GM23248 (cell line): ENCODE results near the gene POU2F1. TPM values are rescaled to one million over a fixed set of nuclear protein-coding genes. Genes with fewer than 3 reads are reported as not detected.

Source experiments
- DNase-seq: peaks from one replicate; pipeline ENCODE4 v3.0.0-alpha.2; 2015
- H2AFZ ChIP-seq: fragments of 200-600 bp; sonication (generic); 2 replicates; pipeline ENCODE4 v1.6.1; 2016; ENCODE audit warnings: antibody characterized with exemption
- H3F3A ChIP-seq: fragments of 200-600 bp; sonication (generic); 2 replicates; pipeline ENCODE4 v1.6.1; 2016; ENCODE audit warnings: mild to moderate bottlenecking, antibody characterized with exemption, mixed run types; ENCODE audit not compliant: insufficient read depth
- H3K27ac ChIP-seq: fragments of 200-600 bp; sonication (generic); 2 replicates; pipeline ENCODE4 v1.5.1; 2016; ENCODE audit warnings: mild to moderate bottlenecking
- H3K27me3 ChIP-seq: fragments of 200-600 bp; sonication (generic); replicated peaks from 2 replicates; pipeline ENCODE4 v1.6.1; 2016; ENCODE audit warnings: mild to moderate bottlenecking; ENCODE audit not compliant: insufficient read depth
- H3K36me3 ChIP-seq: fragments of 200-600 bp; sonication (generic); 2 replicates; pipeline ENCODE4 v1.6.1; 2016; ENCODE audit warnings: low read depth, mild to moderate bottlenecking
- H3K4me1 ChIP-seq: fragments of 200-600 bp; sonication (generic); 2 replicates; pipeline ENCODE4 v1.6.1; 2016; ENCODE audit warnings: mild to moderate bottlenecking; ENCODE audit not compliant: insufficient read depth
- H3K4me2 ChIP-seq: fragments of 200-600 bp; sonication (generic); one replicate; pipeline ENCODE4 v1.6.1; 2016; ENCODE audit warnings: mild to moderate bottlenecking; ENCODE audit not compliant: unreplicated experiment
- H3K4me3 ChIP-seq: fragments of 200-600 bp; sonication (generic); 2 replicates; pipeline ENCODE4 v1.5.1; 2016; ENCODE audit warnings: mild to moderate bottlenecking
- H3K79me2 ChIP-seq: fragments of 200-600 bp; sonication (generic); 2 replicates; pipeline ENCODE4 v1.6.1; 2016; ENCODE audit warnings: mild to moderate bottlenecking; ENCODE audit not compliant: insufficient read depth
- H3K9ac ChIP-seq: fragments of 200-600 bp; sonication (generic); 2 replicates; pipeline ENCODE4 v1.6.1; 2016; ENCODE audit warnings: mild to moderate bottlenecking
- H3K9me2 ChIP-seq: fragments of 200-600 bp; sonication (generic); 2 replicates; pipeline ENCODE4 v1.6.1; 2016; ENCODE audit warnings: mixed run types, mild to moderate bottlenecking, moderate library complexity; ENCODE audit not compliant: insufficient read depth
- H3K9me3 ChIP-seq: fragments of 200-600 bp; sonication (generic); one replicate; pipeline ENCODE4 v1.6.1; 2017; ENCODE audit warnings: low read depth
- H4K20me1 ChIP-seq: fragments of 200-600 bp; sonication (generic); 2 replicates; pipeline ENCODE4 v1.6.0; 2016; ENCODE audit not compliant: insufficient read depth
- EZH2 ChIP-seq: fragments of 200-600 bp; sonication (generic); IDR thresholded peaks from 2 replicates; pipeline ENCODE4 v1.6.1; 2018; ENCODE audit warnings: antibody characterized with exemption, mild to moderate bottlenecking; ENCODE audit not compliant: insufficient read depth, poor library complexity, severe bottlenecking
- EZH2phosphoT487 ChIP-seq: fragments of 200-600 bp; sonication (generic); IDR thresholded peaks from 2 replicates; pipeline ENCODE4 v1.6.1; 2018; ENCODE audit warnings: antibody characterized with exemption, moderate library complexity, mild to moderate bottlenecking, low read depth; ENCODE audit not compliant: insufficient read depth
- WGBS, 2 experiments: methylation state at CpG; one replicate each; pipeline ENCODE4 v1.1.6; 2015 to 2017; ENCODE audit warnings: low lambda C conversion rate in 2 of 2, low coverage in 1 of 2; ENCODE audit errors: missing lambda C conversion rate in 2 of 2; 5-methylcytosine and 5-hydroxymethylcytosine counted together
- in situ Hi-C: fragments of 300-500 bp; cut with MboI; formaldehyde crosslinking; loops from 2 replicates; pipeline ENCODE4 v1.15.0; 2020
- polyA plus RNA-seq: library from polyadenylated mRNA; unstranded; fragments of >200 nt; fragmentation: Nextera tagmentation; extraction: Ambion mirVana; gene quantifications from 2 replicates; pipeline ENCODE4 v1.2.1, GENCODE V29; 2016
- total RNA-seq: library from RNA; depleted of rRNA; stranded (reverse); fragments of >200 nt; shearing (Covaris generic); gene quantifications from 2 replicates; pipeline ENCODE4 v1.2.3, GENCODE V29; 2014

POU2F1 gene
- total and polyA plus RNA-seq, 2 experiments from 2014 or later = 3.4 to 3.7 TPM

DNA sequence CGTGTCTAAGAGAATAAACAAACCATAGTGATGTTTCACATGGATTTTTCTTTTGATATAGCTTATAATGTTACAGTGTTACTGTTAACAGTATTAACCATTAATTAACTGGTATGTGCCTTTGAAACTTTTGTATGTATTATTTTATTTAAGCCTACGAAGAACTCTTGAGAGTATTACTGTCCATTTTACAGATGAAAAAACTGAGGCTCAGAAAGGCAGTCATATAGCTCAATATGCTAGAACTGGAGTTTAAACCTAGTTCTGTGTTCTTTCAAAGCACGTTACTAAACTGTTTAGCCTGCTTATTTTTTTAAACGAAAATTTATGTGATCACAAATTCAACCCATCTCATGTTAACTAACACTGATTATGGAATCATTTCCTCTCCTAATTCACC lies 83.5 kb downstream of the POU2F1 start:
- H2AFZ ChIP-seq = no peak overlapping the region
- H3K9ac ChIP-seq = no peak overlapping the region
- H3K27ac ChIP-seq = no peak overlapping the region
- H3K9me3 ChIP-seq = no peaks in the 10 kb centered on the region
- H3K36me3 ChIP-seq = no peaks in the 10 kb centered on the region
- in situ Hi-C loops = no loop called here
- H3K4me1 ChIP-seq = no peaks in the 10 kb centered on the region
- H3K79me2 ChIP-seq = peaks cover 35% of the 10 kb centered on the region
- H3K4me2 ChIP-seq = no peak overlapping the region
- no peaks in the 10 kb centered on the region for H3F3A ChIP-seq
- no peak overlapping the region for H3K4me3 ChIP-seq
- no peaks in the 10 kb centered on the region for H3K27me3 ChIP-seq
- TF ChIP-seq EZH2phosphoT487 (no peak), EZH2 (no peak)
- WGBS, 2 experiments = 94 to 98% methylated on average over 4 of the region's 4 CpGs
- no peak for DNase-seq
- no peaks in the 10 kb centered on the region for H4K20me1 ChIP-seq
- H3K9me2 ChIP-seq = no peaks in the 10 kb centered on the region

DNA sequence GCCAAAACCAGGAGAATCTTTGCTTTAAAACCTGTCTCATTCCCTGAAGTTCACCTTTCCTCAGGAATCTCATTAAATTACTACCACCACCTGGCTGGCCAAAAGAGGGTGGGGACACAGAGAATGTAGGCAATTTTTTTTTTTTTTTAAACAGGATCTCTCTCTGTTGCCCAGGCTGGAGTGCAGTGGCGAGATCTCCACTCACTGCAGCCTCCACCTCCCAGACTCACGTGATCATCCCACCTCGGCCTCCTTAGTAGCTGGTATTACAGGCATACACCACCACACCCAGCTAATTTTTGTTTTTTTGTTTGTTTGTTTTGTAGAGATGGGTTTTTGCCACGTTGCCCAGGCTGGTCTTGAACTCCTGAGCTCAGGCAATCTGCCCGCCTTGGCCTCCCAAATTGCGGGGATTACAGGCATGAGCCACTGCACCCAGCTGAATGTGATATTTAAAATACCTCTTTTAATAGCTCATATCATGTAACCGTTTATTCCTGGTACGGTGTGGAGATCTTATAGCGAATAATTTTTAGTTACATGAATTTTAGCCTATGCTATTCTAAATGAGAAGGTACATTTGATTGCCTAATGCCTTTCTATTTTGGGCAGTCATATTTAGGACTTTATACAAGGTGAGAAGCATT lies 84.5 kb downstream of the POU2F1 start:
- no peaks in the 10 kb centered on the region for H3K27me3 ChIP-seq
- whole genome bisulfite sequencing, 2 experiments = 85 to 87% methylated on average over 9 of the region's 9 CpGs
- H3K27ac ChIP-seq = no peak overlapping the region
- H3K9me2 ChIP-seq = no peaks in the 10 kb centered on the region
- no peaks in the 10 kb centered on the region for H3F3A ChIP-seq
- no peak overlapping the region for H3K4me2 ChIP-seq
- H3K9me3 ChIP-seq = no peaks in the 10 kb centered on the region
- no peak for DNase-seq
- peaks cover 38% of the 10 kb centered on the region for H3K79me2 ChIP-seq
- no peaks in the 10 kb centered on the region for H3K4me1 ChIP-seq
- H3K9ac ChIP-seq = no peak overlapping the region
- no peak overlapping the region for H3K4me3 ChIP-seq
- in situ Hi-C loops = no loop called here
- H2AFZ ChIP-seq = no peak overlapping the region
- H3K36me3 ChIP-seq = no peaks in the 10 kb centered on the region
- H4K20me1 ChIP-seq = no peaks in the 10 kb centered on the region
- TF ChIP-seq EZH2 (no peak), EZH2phosphoT487 (no peak)

DNA sequence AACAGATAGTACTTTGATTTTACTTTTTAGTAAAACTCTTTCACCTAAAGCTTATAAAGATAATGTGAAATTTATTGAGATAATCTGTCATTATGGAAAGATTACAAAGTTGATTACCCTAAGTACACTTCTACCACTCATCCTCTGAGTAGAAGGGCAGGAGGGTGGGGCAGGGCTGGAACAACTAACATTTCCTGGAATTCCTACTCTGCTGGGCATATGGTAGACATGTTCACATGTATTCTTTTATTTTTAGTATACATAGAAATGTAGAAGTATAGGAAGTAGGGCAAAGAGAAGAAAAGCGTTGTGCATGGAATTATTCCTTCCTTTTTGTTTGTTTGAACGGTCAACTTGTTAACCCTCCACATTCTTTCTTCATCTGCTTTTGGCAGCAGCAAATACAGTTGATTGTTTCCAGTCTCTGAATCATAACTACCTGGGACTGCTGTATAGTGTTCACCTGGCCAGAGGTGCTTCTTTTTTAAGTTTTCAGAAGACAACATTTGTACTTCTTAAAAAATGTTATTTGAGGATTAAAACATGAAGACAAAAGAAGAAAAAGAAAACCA lies 85.1 kb downstream of the POU2F1 start:
- Histone ChIP-seq H4K20me1 (no peaks in the 10 kb centered on the region), H3K4me1 (no peaks in the 10 kb centered on the region), H3K9me2 (no peaks in the 10 kb centered on the region), H2AFZ (no peak overlapping the region), H3K4me3 (no peak overlapping the region), H3K27ac (no peak overlapping the region), H3K27me3 (no peaks in the 10 kb centered on the region), H3K9ac (no peak overlapping the region), H3K9me3 (no peaks in the 10 kb centered on the region), H3F3A (no peaks in the 10 kb centered on the region), H3K79me2 (peaks cover 38% of the 10 kb centered on the region), H3K4me2 (no peak overlapping the region), H3K36me3 (no peaks in the 10 kb centered on the region)
- no peak for DNase-seq
- no peak for TF ChIP-seq EZH2
- TF ChIP-seq EZH2phosphoT487 = no peak
- WGBS, 2 experiments = 57 to 64% methylated on average over 2 of the region's 2 CpGs
- in situ Hi-C loops = no loop called here

DNA sequence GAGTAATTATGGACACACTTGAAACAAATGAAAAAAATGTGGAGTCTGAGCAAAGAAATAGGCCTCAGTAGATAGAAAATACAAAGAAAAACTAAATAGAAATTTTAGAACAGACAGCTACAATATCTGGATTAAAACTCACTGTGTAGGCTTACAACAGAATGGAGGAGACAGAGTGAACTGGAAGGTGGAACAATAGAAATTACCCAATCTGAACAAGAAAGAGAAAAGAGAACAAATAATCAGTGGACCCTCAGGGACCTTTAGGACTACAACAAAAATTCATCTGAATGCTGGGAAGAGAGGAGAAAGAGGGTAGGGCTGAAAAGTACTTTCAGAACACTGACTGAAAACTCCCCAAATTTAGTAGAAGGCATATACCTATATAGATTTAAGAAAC lies 90.0 kb downstream of the POU2F1 start:
- TF ChIP-seq EZH2 (no peak), EZH2phosphoT487 (no peak)
- no peak overlapping the region for H3K9ac ChIP-seq
- no peak overlapping the region for H2AFZ ChIP-seq
- H3K9me2 ChIP-seq = no peaks in the 10 kb centered on the region
- no peaks in the 10 kb centered on the region for H3K27me3 ChIP-seq
- H3K4me1 ChIP-seq = no peaks in the 10 kb centered on the region
- in situ Hi-C loops = no loop called here
- no peak overlapping the region for H3K27ac ChIP-seq
- no peaks in the 10 kb centered on the region for H3K9me3 ChIP-seq
- H3K4me2 ChIP-seq = no peak overlapping the region
- peaks cover 28% of the 10 kb centered on the region for H3K79me2 ChIP-seq
- no peaks in the 10 kb centered on the region for H4K20me1 ChIP-seq
- H3K4me3 ChIP-seq = no peak overlapping the region
- H3F3A ChIP-seq = no peaks in the 10 kb centered on the region
- H3K36me3 ChIP-seq = no peaks in the 10 kb centered on the region
- DNase-seq = no peak

DNA sequence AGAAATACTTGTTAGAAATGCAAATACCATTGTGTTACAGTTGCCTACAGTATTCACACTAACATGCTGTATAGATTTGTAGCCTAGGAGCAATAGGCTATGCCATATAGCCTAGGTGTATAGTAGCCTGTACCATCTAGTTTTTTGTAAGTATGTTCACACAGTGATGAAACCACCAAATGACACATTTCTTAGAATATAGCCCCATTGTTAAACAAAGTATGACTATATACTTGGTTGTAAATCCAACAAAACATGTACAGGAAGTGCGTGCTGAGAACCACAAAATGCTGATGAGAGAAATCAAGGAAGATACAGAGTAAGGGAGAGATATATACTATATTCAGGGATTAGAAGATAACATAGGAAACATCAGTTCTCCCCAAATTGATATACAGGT lies 92.2 kb downstream of the POU2F1 start:
- in situ Hi-C loops = no loop called here
- no peak overlapping the region for H2AFZ ChIP-seq
- no peaks in the 10 kb centered on the region for H3K9me2 ChIP-seq
- no peak overlapping the region for H3K4me3 ChIP-seq
- H3K4me2 ChIP-seq = no peak overlapping the region
- no peaks in the 10 kb centered on the region for H3K36me3 ChIP-seq
- H3K27ac ChIP-seq = no peak overlapping the region
- WGBS, 2 experiments = 96 to 97% methylated on average over 1 of the region's 1 CpG
- H3K79me2 ChIP-seq = peaks cover 19% of the 10 kb centered on the region
- H3F3A ChIP-seq = no peaks in the 10 kb centered on the region
- no peaks in the 10 kb centered on the region for H3K4me1 ChIP-seq
- no peak overlapping the region for H3K9ac ChIP-seq
- H3K27me3 ChIP-seq = no peaks in the 10 kb centered on the region
- H4K20me1 ChIP-seq = no peaks in the 10 kb centered on the region
- H3K9me3 ChIP-seq = no peaks in the 10 kb centered on the region
- no peak for DNase-seq
- no peak for TF ChIP-seq EZH2
- TF ChIP-seq EZH2phosphoT487 = no peak
